Loucy (cell line): ENCODE results near the gene CALCR.
"Not testable (repeated sequence)": the region's sequence is repeated elsewhere in the genome, so short reads cannot be mapped to it uniquely, and the experiment has no call there.

Experiments
- H2AFZ ChIP-seq: fragments of 200-600 bp; sonication (generic); 2 replicates; pipeline ENCODE4 v1.6.0; 2016; ENCODE audit warnings: antibody characterized with exemption, mild to moderate bottlenecking, low read length, moderate library complexity
- H3F3A ChIP-seq: fragments of 200-600 bp; 2 replicates; pipeline ENCODE4 v1.6.0; 2016; ENCODE audit warnings: antibody characterized with exemption, low read depth, mild to moderate bottlenecking
- H3K27me3 ChIP-seq: fragments of 200-600 bp; sonication (generic); 2 replicates; pipeline ENCODE4 v1.6.1; 2014; ENCODE audit warnings: low read length, mild to moderate bottlenecking; ENCODE audit not compliant: insufficient read depth, poor library complexity, severe bottlenecking
- H3K36me3 ChIP-seq: fragments of 200-600 bp; sonication (generic); 2 replicates; pipeline ENCODE4 v1.6.1; 2016; ENCODE audit warnings: low read length; ENCODE audit not compliant: insufficient read depth
- H3K4me1 ChIP-seq: fragments of 200-600 bp; sonication (generic); 2 replicates; pipeline ENCODE4 v1.5.1; 2014; ENCODE audit warnings: low read length, mild to moderate bottlenecking; ENCODE audit not compliant: insufficient read depth, poor library complexity, severe bottlenecking
- H3K4me2 ChIP-seq: fragments of 200-600 bp; sonication (generic); 2 replicates; pipeline ENCODE4 v1.6.0; 2014; ENCODE audit warnings: antibody characterized with exemption, low read length, low read depth, mild to moderate bottlenecking; ENCODE audit not compliant: poor library complexity, severe bottlenecking
- H3K4me3 ChIP-seq: fragments of 200-600 bp; sonication (generic); 2 replicates; pipeline ENCODE4 v1.5.1; 2014; ENCODE audit warnings: low read length, mild to moderate bottlenecking, mixed read lengths; ENCODE audit not compliant: poor library complexity, severe bottlenecking
- H3K79me2 ChIP-seq: fragments of 200-600 bp; sonication (generic); 2 replicates; pipeline ENCODE4 v1.6.1; 2014; ENCODE audit warnings: low read length; ENCODE audit not compliant: insufficient read depth
- H3K9ac ChIP-seq: fragments of 200-600 bp; sonication (generic); 2 replicates; pipeline ENCODE4 v1.6.0; 2014; ENCODE audit warnings: mild to moderate bottlenecking, low read depth, low read length, moderate library complexity; ENCODE audit not compliant: poor library complexity, severe bottlenecking
- H3K9me2 ChIP-seq: fragments of 200-600 bp; sonication (generic); replicated peaks from 2 replicates; pipeline ENCODE4 v1.6.1; 2016; ENCODE audit warnings: low read depth, low read length, mixed read lengths
- H3K9me3 ChIP-seq: fragments of 200-600 bp; sonication (generic); 2 replicates; pipeline ENCODE4 v1.6.1; 2014; ENCODE audit warnings: mild to moderate bottlenecking, antibody characterized with exemption, low read length, low read depth; ENCODE audit not compliant: insufficient read depth
- H4K20me1 ChIP-seq: fragments of 200-600 bp; sonication (generic); 2 replicates; pipeline ENCODE4 v1.6.0; 2014; ENCODE audit warnings: antibody characterized with exemption, low read length, mild to moderate bottlenecking; ENCODE audit not compliant: insufficient read depth, poor library complexity, severe bottlenecking
- EZH2phosphoT487 ChIP-seq: fragments of 200-600 bp; IDR thresholded peaks from 2 replicates; pipeline ENCODE4 v1.6.1; 2018; ENCODE audit warnings: antibody characterized with exemption, mild to moderate bottlenecking, moderate library complexity, borderline replicate concordance
- TF ChIP-seq, protein P1 (sequence below): fragments of 200-600 bp; sonication (generic); conservative IDR thresholded peaks from 2 replicates; pipeline ENCODE4 v1.5.1; 2014; ENCODE audit warnings: mild to moderate bottlenecking, antibody characterized with exemption, low read length

The CALCR gene

DNA sequence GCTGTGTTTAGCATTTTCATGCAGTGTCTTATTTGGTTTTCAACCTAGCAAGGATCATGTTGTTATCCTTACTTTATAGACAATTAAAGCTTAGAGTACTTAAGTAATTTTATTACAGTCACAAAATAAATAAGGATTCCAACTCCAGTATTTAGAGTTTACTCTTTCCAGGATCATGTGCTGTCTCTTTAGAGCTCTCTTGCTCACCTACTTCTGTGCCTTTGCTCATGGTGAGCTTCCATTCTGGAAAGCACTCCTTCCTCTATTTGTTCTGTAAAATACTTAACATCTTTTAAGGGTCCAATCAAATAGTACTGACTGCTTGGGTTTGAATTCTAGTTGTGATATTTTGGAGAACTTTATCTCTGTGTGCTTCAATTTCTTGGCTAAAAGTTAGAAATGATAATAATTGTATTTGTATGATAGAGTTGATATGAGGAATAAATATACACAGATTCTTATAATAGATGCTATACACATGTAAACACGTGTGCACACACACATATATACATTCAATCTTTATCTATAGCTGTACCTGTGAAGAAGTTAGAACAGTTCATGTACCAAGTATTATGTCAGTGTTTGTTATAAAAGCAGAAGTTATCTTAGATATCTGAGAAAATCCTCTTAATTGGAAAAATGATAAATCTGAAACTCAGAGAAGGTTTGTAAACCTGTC, 18.2 kb upstream of the CALCR start:
- Histone ChIP-seq H3K9ac (no peak overlapping the region), H3K4me2 (no peak overlapping the region), H3K4me3 (no peak overlapping the region)

DNA sequence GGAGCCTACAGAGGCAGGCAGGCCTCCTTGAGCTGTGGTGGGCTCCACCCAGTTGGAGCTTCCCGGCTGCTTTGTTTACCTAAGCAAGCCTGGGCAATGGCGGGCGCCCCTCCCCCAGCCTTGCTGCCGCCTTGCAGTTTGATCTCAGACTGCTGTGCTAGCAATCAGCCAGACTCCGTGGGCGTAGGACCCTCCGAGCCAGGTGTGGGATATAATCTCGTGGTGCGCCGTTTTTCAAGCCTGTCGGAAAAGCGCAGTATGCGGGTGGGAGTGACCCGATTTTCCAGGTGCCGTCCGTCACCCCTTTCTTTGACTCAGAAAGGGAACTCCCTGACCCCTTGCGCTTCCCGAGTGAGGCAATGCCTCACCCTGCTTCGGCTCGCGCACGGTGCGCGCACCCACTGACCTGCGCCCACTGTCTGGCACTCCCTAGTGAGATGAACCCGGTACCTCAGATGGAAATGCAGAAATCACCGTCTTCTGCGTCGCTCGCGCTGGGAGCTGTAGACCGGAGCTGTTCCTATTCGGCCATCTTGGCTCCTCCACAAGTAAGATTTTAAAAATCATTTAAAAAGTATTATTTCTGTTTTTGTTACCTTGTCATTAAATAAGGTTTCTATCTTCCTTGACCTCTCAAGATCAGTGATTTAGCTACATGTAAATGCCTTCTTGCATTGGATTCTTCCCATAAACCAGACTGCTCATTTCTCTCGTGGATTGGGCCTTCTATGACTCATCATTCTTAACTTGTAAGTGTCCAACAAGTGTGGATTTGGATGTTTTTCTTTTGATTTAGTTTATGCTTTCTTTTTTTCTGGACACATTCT, 16.9 kb upstream of the CALCR start:
- H2AFZ ChIP-seq, H3K4me1 ChIP-seq, H3K27me3 ChIP-seq, H3F3A ChIP-seq, H3K4me3 ChIP-seq, H4K20me1 ChIP-seq, H3K9ac ChIP-seq, H3K36me3 ChIP-seq, H3K4me2 ChIP-seq, H3K9me3 ChIP-seq, H3K9me2 ChIP-seq, H3K79me2 ChIP-seq: not testable (repeated sequence)

More for the DNA sequence above, 18.2 kb upstream of the CALCR start:
- TF ChIP-seq, protein P1, sequence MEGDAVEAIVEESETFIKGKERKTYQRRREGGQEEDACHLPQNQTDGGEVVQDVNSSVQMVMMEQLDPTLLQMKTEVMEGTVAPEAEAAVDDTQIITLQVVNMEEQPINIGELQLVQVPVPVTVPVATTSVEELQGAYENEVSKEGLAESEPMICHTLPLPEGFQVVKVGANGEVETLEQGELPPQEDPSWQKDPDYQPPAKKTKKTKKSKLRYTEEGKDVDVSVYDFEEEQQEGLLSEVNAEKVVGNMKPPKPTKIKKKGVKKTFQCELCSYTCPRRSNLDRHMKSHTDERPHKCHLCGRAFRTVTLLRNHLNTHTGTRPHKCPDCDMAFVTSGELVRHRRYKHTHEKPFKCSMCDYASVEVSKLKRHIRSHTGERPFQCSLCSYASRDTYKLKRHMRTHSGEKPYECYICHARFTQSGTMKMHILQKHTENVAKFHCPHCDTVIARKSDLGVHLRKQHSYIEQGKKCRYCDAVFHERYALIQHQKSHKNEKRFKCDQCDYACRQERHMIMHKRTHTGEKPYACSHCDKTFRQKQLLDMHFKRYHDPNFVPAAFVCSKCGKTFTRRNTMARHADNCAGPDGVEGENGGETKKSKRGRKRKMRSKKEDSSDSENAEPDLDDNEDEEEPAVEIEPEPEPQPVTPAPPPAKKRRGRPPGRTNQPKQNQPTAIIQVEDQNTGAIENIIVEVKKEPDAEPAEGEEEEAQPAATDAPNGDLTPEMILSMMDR = no peak
- TF ChIP-seq EZH2phosphoT487 = no peak
- H4K20me1 ChIP-seq = no peaks in the 10 kb centered on the region
- H3K27me3 ChIP-seq = no peaks in the 10 kb centered on the region
- H3K4me1 ChIP-seq = no peaks in the 10 kb centered on the region
- no peak overlapping the region for H2AFZ ChIP-seq
- H3K9me3 ChIP-seq = no peaks in the 10 kb centered on the region
- H3F3A ChIP-seq = no peaks in the 10 kb centered on the region
- H3K36me3 ChIP-seq = no peaks in the 10 kb centered on the region
- no peaks in the 10 kb centered on the region for H3K79me2 ChIP-seq
- H3K9me2 ChIP-seq = no peaks in the 10 kb centered on the region

GRCh38 chr7:93586479-93586865, 11.9 kb upstream of the CALCR start:
- not testable (repeated sequence) for H4K20me1 ChIP-seq, H3K27me3 ChIP-seq, H3K9ac ChIP-seq, H3F3A ChIP-seq, H3K9me2 ChIP-seq, H2AFZ ChIP-seq, H3K4me3 ChIP-seq, H3K4me1 ChIP-seq, H3K4me2 ChIP-seq, H3K79me2 ChIP-seq, H3K36me3 ChIP-seq, H3K9me3 ChIP-seq

- not testable (repeated sequence) for H3K9me3 ChIP-seq, H4K20me1 ChIP-seq, H3K4me3 ChIP-seq, H3K27me3 ChIP-seq, H3K36me3 ChIP-seq, H3K4me1 ChIP-seq, H3F3A ChIP-seq, H3K9me2 ChIP-seq, H3K4me2 ChIP-seq, H2AFZ ChIP-seq, H3K79me2 ChIP-seq, H3K9ac ChIP-seq
Measured at GRCh38 chr7:93585694-93586478, 11.4 kb upstream of the CALCR start.
